AG20443 (cell line): Measurements from ENCODE around the gene KCMF1.

Source experiments
- DNase-seq: peaks from one replicate; pipeline ENCODE4 v3.0.0; 2012; ENCODE audit warnings: low spot score, mixed read lengths

Gene KCMF1

DNA sequence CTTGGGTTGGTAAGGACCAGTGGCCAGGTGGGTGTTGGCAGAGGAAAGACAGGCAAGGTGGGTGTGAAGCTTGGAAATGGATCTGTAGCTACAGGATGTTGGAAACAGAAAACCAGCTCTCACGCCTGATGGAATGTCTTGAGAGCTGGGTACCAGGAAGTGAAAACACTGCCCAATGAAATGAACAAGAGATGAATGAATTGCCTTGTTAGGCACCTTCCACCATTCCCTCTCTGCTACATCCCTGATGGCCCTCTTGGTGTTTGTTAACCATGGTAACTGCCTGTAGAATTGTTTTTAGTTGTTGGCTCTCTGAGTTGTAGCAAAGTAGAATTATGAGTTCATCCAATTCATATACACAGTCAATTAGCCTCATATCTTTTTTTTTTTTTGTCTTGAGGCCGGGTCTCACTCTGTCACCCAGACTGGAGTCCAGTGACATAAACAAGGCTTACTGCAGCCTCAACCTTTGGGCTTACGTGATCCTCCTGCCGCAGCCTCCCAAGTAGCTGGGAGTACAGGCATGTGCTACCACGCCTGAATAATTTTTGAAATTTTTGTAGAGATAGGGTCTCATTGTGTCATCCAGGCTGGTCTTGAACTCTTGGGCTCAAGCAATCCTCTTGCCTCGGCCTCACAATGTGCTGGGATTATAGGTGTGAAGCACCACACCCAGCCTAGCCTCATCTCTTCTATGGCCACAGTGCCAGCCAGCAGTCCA is 9.5 kb downstream of the KCMF1 start:
- DNase-seq: no peak

DNA sequence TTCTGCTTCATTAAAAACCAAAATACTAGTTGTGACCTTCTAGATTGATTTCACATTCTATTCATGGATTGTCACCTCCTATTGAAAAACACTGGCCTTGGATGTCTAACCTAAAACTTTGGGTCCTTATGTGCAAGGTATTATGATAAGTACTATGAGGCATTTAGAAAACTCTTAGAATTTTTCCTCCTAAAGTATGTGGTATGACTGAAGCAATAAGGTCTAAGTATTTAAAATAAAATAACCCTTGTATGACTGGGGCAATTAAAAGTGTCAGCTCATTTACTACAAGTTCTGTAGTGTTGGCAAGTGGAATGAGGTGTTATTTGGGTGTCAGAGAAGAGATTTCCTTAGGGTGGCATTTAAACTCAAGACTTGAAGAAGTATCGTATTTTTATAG is 15.1 kb downstream of the KCMF1 start:
- DNase-seq: no peak

DNA sequence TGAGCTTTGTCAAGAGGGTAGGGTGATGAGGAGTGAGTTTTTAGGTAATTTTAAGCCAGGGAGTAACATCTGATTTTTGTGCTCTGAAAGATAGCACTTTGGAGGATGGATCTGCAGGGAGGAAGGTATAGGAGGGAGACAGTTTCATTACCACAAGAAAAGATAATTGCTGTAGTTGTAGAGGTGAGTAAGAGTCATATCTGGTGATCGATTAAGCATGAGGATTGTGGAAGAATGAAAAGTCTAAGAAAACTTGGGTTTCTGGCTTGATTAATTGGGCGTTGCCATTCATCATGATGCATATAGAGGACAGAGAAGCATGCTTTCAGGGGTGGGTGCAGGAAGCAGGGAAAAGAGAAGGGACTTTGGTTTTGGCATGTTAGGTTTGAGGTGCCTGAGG is 18.5 kb downstream of the KCMF1 start:
- DNase-seq: no peak

DNA sequence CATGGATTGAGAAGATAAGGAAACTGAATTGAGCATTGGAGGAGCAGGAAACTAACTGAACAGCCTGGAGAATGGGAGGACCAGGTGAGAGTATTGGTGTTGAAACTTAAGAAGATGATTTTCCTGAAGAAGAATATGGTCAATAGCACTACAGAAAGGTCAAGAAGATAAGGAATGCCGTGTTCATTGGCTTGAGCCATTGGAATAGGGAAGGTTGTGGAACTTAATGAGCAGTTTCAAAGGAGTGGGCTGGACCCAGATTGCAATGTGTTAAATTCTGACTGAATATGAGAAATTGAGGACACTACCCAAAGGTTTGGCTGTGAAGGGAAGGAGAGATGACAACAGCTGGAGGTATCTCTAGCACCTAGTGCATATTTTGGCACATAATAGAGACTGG is 19.0 kb downstream of the KCMF1 start:
- DNase-seq: no peak

DNA sequence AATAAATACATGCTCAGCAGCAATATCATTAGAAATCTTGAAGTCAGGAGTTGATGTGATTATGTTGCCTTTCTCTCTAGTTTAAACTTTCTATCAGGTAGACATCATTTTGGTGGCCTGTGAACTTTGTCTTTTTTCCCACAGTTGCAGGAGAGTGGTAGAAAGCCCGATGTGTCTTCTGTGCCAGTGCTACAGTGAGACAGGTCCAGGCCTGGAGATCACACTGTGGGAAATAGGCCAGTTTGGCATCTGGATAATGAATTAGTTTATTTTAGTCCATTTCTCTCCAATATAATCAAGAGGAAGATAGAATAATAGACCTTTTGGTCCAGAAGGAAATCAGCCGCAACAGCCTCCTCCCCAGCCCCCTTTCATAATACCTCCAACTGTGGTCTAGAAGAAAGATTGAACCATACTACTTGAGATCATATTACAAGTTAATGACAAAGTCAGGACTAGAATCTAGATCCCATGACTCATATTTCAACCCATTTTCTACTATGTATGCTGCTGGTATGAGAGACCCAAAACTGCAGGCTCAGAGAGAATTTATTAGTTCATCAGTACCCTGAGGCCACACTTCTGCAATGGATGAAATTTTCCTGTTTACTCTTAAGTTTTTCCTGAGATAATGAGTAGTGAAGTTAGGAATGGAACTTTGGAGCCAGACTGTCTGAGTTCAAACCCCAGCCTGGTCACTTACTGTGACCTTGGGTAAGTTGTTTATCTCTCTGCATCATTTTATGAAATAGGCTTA is 20.6 kb downstream of the KCMF1 start:
- peak; percentile 73 for DNase-seq

DNA sequence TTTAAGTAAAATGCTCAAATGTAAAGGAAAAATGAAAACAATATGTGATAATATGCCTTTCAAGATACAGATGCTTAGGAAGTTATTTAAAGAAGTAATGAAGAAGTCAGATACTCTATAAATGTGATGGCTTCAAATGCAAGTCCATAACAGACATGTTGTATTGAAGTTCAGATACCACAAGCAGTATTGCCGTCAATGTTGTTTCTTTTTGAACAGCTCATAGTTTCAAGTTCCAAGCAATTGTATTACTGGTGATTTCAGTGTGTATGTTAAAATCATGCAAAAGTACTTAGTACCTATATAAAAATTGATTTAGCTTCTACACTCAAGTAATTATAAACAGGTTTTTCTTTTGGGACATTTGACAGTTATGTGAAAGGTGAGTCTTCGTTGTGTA is 24.9 kb downstream of the KCMF1 start:
- no peak for DNase-seq

DNA sequence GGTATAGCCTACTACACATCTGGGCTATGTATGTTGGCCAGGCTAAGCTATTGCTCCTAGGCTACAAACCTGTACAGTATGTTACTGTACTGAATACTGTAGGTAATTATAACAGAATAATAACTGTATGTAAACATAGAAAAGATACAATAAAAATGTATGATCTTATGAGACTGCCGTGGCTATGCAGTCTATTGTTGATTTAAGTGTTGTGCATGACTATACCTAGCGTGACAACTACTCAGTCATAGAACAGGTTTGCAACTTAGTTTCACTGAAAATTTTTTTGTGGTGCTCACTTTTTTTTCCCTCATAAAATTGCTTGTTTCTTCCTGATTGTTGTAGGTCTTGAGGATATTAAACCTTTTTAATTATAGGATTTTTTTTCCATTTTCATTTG is 25.9 kb downstream of the KCMF1 start:
- DNase-seq: no peak

DNA sequence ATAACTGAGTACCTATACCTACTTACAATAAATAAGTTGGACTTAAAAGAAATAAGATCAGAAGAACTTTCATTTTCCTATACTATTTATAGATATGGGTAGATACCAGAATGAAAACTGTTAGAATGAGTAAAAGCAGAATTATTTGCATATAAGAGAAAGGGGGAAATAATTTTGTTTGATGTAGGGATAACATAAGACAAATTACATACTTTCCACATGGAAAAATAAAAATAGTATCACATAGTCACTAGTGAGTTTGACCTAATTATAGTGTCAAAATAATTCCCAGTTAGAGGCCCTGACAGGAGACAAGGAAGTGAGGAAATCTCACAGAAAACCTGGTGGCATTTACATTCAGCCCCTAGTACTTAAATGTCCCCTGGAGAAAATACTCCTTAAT is 28.6 kb downstream of the KCMF1 start:
- DNase-seq: no peak

DNA sequence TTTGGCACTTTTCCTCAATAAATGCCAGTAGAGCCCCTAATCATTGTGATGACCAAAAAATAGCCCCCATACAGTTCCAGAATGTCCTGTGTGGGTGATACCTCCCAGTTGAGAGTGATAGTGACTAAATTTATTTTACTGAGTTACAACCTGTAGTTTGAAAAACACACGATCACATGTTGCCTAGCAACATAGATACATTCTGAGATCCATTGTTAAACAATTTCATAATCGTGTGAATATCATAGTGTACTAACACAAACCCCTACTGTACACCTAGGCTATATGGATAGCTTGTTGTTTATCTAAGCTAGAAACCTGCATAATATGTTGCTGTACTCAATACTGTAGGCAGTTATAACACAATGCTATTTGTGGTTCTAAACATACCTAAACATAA is 30.6 kb downstream of the KCMF1 start:
- no peak for DNase-seq

DNA sequence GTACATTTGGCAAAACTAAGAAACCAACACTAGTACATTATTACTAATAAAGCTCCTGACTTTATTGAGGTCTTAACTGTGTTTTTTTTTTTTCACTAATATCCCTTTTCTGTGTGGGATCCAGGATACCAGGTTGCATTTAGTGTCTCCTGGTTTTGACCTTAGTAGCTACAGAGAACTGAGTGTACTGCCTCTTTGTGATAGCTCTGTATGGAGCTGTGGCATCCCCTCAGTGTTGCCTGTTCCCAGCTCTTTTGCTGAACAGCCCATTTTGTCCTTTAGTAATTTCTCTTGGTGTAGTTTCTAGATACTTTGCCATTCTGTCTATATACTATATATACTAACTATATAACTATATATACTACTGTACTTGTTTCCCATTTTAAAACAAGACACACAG is 31.6 kb downstream of the KCMF1 start:
- no peak for DNase-seq

DNA sequence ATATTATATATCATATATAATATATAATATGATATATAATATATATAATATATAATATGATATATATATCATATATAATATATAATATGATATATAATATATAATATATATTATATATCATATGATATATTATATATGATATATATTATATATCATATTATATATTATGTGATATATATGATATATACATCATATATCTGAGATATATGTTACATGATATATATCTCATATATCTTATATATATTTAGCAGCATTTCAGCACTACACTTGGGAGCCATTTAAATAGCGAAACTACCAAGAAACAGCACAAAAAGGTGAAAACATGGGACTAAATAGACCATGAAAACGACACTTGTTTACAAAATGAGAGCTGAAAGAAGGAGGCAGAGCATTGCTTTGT is 37.3 kb downstream of the KCMF1 start:
- DNase-seq: no peak

DNA sequence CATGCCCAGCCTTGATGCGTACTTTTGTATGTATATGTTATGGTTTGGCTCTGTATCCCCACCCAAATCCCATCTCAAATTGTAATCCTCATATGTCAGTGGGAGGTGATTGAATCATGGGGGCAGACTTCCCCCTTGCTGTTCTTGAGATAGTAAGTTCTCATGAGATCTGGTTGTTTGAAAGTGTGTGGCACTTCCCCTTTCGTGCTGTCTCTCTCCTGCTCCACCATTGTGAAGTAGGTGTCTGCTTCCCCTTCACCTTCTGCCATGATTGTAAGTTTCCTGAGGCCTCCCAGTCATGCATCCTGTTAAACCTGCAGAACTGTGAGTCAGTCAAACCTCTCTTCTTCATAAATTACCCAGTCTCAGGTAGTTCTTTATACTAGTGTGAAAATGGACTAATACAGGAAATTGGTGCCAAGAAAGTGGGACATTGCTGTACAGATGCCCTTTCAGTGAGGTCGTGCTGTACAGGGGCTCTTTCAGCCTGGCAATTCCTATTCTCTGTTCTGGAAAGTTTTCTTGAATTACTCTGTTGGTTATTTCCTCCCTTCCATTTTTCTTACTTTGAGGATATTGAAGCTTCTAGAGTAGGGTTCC is 38.2 kb downstream of the KCMF1 start:
- no peak for DNase-seq

DNA sequence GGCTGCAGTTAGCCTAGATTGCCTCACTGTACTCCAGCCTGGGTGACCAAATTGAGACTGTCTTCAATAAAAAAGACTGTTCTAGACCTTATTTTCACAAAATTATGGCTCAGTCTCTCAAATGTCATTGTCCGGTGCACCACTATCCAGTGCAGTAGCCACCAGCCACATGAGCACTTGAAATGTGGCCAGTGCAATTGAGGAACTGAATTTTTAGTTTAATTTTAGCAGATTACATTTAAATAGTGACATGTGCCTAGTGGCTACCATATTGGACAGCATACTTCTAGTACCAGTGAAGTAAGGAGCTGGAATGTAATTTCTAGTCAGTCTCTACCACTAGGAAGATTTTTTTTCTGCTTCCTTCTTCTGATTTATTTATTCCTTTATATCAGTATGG is 39.4 kb downstream of the KCMF1 start:
- DNase-seq: no peak

DNA sequence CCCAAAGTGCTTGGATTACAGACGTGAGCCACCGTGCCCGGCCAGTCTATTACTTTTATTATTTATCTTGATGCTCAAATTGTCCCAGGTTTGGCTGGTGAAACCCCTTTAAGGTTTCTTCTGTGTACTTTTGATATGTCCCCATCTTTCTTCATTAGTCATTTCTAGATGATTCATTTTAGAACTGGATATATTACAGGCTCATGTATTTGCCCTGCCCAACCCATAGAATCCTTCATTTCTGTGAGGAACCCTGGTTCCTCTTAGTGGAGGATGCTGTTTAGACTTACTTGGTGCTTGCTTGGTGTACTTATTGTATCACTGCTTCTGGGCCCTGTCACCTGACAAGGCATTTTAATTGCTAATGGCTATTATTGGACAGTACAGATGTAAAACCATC is 40.1 kb downstream of the KCMF1 start:
- no peak for DNase-seq

DNA sequence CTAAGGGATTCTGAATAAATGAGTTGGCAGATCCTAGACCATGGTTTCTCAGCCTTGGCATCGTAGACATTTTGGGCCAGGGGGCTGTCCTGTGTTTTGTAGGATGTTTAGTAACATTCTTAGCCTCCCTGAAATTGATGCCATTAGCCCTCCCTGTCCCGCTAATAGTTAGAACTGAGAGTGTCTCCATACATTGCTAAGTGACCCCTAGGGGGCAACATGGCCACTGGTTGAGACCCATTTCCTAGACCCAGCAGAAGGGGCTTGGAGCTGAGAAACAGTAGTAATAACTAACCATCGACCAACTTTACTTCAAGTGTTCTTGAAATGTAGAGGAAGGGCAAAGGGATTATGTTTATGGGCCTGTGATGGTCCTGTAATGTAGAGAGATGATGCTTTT is 40.8 kb downstream of the KCMF1 start:
- no peak for DNase-seq

DNA sequence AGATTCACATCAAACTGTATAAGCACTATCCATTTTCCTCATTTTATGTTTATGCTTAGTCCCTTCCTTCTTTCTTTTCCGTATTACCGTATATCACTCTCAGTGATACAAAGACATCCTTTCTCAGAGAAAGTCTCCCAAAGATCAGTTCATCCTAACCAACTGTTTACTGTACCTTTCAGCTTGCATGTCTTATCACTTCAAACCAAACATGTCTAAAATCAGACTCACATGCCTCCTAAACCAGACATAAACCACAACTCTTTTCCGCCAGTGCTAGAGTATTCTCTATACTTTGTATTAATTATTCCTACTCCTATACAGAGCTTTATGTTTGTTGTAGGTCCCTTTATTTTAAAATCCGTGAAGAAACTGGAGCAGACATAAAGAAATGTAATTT is 41.5 kb downstream of the KCMF1 start:
- no peak for DNase-seq

DNA sequence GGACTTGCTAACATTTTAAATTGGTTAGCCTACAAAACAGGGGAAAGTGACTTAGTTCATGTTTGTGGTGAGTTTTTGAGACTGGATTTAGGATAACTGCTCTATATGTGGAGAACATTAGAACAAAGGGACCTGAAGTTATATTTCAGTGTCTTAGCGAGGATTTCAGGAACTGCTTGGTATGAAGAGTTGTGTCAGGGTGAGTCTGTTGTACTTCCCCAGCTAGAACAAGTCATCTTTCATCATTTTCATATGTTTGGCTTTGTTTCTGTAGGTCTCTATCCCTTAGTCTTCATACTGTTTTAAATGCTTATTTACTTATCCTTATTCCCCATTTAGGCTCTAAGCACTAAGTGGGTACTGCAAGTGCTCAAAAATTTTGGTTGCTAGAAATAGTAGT is 41.9 kb downstream of the KCMF1 start:
- DNase-seq: no peak

DNA sequence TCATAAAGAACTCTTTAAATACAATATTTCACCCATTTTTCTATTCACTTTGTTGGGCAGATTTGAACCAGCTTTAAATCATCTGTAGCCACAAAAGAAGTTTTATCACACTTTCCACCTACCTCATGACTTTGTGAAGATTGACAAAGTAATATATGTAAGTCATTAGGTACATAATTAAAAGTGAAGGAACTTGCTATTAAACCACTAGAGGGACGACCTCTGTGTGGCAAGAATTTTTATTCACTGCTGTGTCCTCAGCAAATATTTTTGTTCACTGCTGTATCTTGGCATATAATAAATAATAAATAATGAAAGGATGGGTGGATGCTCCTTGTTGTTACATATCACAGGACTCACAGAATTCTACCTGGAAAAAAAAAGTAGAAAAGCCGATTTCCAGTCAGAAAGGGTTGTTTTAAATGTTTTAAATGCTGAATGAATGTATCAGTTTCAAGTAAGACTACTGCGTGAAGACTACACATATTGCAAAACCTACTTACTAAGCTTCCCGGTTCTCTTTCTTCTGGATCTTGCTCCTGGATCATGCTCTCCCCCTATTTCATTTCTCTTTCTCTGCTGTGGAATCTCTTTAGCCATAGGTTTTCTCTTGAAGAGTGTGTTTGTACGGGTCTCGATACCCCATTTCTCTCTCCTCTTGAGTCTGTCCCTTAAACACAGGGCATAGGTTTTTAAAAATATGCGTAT is 44.8 kb downstream of the KCMF1 start:
- no peak for DNase-seq

DNA sequence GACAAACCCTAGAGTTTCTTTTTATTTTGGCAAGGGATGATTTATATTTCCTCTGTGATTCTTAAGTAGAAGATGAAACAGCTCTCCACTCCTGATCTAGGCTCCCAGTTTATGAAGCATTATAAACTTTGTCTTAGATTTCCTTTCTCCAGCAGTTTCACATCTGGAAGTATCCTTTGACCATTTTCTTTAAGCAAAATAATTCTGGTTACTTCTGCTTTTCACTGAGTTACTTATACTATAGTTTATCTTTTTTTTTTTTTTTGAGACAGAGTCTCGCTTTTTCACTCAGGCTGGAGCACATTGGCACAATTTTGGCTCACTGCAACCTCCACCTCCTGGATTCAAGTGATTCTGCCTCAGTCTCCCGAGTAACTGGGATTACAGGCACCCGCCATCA is 45.5 kb downstream of the KCMF1 start:
- DNase-seq: no peak

DNA sequence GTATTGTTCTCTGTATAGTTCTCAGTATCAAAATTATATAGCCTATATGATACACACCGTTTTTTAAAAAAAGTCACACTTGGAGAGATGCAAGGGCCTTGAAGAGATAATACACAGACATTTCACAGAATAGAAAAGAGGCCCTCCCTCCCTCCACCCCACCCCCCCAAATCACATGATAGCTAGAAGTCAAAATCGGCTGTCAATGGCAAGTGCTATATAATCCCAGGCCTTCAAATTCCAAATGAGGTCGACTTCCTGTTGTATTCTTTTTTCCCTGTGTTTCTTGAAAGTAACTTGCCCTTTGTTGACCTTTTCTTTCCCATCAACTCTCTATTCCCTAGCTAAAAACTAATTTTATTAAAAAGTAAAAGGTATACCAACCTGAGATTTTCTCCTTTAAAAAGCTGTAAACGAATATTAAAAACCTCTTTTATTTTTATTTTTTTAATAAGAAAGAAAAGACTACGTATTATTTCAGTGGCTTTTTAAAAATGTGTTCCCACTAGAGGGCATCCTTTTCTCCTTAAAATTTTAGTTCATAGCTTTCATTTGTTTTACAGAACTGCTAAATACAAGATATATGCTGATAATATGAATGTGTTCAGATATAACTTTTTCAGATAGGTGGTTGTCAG is 46.6 kb downstream of the KCMF1 start:
- DNase-seq: no peak

DNA sequence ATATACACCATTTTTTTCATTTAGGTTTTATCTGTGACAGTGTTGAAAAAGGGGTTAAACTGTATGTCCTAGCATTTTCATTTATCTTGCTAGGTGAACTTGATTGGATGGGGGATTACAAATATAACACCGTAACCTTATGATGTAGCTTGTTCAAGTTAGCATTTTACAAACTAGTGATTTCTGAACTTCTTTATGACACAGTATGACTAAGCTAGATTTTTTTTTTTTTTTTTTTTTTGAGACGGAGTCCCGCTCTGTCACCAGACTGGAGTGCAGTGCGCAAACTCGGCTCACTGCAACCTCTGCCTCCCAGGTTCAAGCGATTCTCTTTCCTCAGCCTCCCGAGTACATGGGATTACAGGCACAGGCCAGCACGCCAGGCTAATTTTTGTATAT is 47.1 kb downstream of the KCMF1 start:
- DNase-seq: no peak

DNA sequence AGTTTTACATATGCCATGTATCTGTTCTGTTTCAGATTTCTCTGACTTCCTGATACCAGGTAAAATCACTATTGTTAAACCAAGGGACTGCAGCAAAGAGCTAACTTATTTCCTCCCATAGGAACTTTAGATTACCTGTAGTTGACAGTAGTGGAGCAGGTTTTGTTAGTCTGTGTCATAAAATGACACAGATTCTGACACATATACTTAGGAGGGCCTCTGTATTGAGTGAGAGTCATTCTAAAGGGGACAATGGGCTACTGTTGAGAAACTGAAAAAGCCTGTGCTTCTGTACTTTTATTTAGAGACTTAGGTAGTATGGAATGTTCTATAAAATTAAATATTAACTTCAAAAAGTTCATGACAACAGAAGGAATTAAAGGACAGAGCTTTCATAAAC is 48.2 kb downstream of the KCMF1 start:
- DNase-seq: no peak
